Stimulated activated CD4-positive, alpha-beta T cell treated with anti-CD3 and anti-CD28 coated beads, Interleukin-2, amount 100 ng/mL, for 4 hours (primary cell): ENCODE results near the gene ARL14EPL.
"Not testable (repeated sequence)": the region's sequence is repeated elsewhere in the genome, so short reads cannot be mapped to it uniquely, and the experiment has no call there.

ENCODE experiments used
- DNase-seq: peaks from one replicate; pipeline ENCODE4 v3.0.0-alpha.2; 2020; ENCODE audit warnings: low read depth

The ARL14EPL gene

GRCh38 chr5:116046823-116047222, 14.6 kb downstream of the ARL14EPL start:
- DNase-seq: no peak

- DNase-seq: no peak
Measured at GRCh38 chr5:116058346-116058936, 26.2 kb downstream of the ARL14EPL start.

- no peak for DNase-seq
Measured at GRCh38 chr5:116062352-116062751, 30.1 kb downstream of the ARL14EPL start.

- no peak for DNase-seq
Measured at GRCh38 chr5:116063950-116064349, 31.7 kb downstream of the ARL14EPL start.

- DNase-seq: no peak
Measured at GRCh38 chr5:116068028-116068632, 35.9 kb downstream of the ARL14EPL start.

GRCh38 chr5:116071211-116071610, 38.9 kb downstream of the ARL14EPL start:
- no peak for DNase-seq

GRCh38 chr5:116075191-116075831, 43.0 kb downstream of the ARL14EPL start:
- no peak for DNase-seq

GRCh38 chr5:116076496-116076895, 44.2 kb downstream of the ARL14EPL start:
- no peak for DNase-seq

- no peak for DNase-seq
Measured at GRCh38 chr5:116078199-116078598, 45.9 kb downstream of the ARL14EPL start.

- DNase-seq: no peak
Measured at GRCh38 chr5:116084287-116084691, 52.0 kb downstream of the ARL14EPL start.

GRCh38 chr5:116084871-116085715, 52.8 kb downstream of the ARL14EPL start, which contains the start of gene COMMD10:
Gene COMMD10, plus strand, starts transcription at chr5:116085025.
- DNase-seq: peak; percentile 72

- not testable (repeated sequence) for DNase-seq
Measured at GRCh38 chr5:116086309-116086708, 54.0 kb downstream of the ARL14EPL start.

GRCh38 chr5:116088062-116088461, 55.8 kb downstream of the ARL14EPL start:
- DNase-seq: no peak

GRCh38 chr5:116090302-116090701, 58.0 kb downstream of the ARL14EPL start:
- DNase-seq: no peak

GRCh38 chr5:116091416-116091815, 59.1 kb downstream of the ARL14EPL start:
- no peak for DNase-seq

- DNase-seq: no peak
Measured at GRCh38 chr5:116097301-116097700, 65.0 kb downstream of the ARL14EPL start.

GRCh38 chr5:116098998-116099397, 66.7 kb downstream of the ARL14EPL start:
- DNase-seq: no peak

GRCh38 chr5:116104941-116105340, 72.7 kb downstream of the ARL14EPL start:
- not testable (repeated sequence) for DNase-seq
